DMS 273 (cell line): ENCODE results near the gene EXOC6.

Experiments
- DNase-seq: peaks from one replicate; lab custom pipeline; 2025; ENCODE audit not compliant: unreplicated experiment; lab: John Stamatoyannopoulos, UW

The EXOC6 gene

DNA sequence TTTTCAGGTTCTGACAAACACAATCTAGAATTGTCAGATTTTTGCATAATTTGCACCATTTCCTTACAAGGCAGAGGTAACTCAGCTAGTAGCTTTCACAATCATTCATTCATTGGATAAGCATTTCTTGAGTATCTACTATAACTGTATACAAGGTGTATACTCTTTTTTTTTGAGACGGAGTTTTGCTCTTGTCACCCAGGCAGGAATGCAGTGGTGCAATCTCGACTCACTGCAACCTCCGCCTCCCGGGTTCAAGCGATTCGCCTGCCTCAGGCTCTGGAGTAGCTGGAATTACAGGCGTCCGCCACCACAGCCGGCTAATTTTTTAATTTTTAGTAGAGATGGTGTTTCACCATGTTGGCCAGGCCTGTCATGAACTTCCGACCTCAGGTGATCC is 16.2 kb upstream of the EXOC6 start:
- DNase-seq: no peak

GRCh38 chr10:92832998-92833650 is 15.2 kb upstream of the EXOC6 start:
- DNase-seq: no peak

DNA sequence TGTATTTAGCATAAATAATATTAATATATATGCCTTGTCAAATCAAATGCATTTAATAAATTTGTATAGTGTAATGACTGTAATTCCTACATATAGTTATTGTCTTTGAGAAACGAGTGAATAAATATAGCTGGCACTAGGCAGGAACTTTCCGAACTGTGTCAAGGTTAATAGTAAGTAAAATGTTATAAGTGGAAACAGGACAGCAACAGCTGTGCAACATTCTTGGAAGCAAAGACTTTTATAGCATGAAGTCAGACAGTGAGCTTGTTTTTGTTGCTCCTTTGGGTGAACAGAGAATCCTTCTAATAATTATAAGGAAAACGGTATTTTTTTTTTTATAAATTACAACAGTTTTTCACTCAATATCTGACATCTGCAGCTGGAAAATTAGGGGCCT is 14.0 kb upstream of the EXOC6 start:
- no peak for DNase-seq

DNA sequence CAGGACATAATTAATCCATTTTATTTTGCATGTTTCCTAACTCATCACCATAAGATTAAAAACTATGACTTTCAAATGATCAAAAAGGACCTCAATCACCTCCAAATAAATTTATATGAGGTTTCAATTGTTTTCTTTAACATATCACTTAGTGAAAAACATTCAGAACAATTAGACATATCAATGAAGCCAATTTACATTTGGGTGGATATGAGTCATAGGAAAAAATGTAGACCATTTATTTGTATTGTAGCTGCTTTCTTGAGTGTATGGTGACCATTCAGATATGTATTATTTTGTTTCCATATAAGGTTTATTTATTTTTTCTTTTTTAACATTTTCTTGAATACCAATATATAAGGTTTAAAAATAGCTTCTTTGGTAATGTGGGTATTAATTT is 13.3 kb upstream of the EXOC6 start:
- no peak for DNase-seq

DNA sequence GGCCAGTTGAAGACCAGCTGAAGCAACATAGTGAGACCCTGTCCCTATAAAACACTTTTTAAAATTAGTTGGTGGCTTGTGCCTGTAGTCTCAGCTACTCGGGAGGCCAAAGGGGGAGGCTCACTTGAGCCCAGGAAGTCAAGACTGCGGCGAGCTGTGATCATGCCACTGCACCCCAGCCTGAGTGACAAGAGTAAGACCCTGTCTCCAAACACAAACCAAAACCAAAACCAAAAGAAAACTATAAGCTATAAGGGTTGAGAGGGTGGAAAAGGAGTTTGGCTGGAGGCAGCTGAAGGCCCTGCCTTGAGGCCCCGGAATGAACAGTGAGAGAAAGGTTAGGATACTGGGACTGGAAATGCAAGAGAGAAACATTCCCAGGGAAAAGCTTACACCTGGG is 10.9 kb upstream of the EXOC6 start:
- no peak for DNase-seq

GRCh38 chr10:92839191-92840085 is 8.9 kb upstream of the EXOC6 start:
- DNase-seq: peak; percentile 87

- peak; percentile 2 for DNase-seq
Measured at GRCh38 chr10:92844746-92845145, 3.6 kb upstream of the EXOC6 start.

- no peak for DNase-seq
Measured at GRCh38 chr10:92845921-92846320, 2.4 kb upstream of the EXOC6 start.

GRCh38 chr10:92846344-92846743 is 2.0 kb upstream of the EXOC6 start:
- no peak for DNase-seq

GRCh38 chr10:92846854-92847201 is 1.5 kb upstream of the EXOC6 start:
- DNase-seq: no peak

GRCh38 chr10:92847202-92847864 is 987 bp upstream of the EXOC6 start:
- no peak for DNase-seq

DNA sequence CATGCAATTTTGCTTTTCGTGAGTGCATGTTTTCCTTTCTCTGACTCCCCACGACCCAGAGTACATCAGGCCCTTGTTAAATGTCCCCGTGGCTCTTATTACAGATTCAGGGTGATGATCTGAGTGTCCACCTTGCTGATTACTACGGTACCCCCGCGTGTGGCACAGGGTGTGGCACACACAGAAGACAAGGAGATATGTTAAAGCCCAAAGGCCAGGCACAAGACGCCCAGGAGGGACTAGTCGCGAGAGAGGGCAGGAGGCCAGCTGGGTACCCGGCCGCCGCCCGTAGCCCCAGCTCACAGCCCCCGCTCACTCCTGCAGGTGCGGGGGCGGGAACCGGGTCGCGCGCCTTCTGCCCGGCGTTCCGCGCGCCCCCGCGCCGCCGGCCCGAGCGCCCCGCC is 281 bp upstream of the EXOC6 start:
- DNase-seq: no peak

DNA sequence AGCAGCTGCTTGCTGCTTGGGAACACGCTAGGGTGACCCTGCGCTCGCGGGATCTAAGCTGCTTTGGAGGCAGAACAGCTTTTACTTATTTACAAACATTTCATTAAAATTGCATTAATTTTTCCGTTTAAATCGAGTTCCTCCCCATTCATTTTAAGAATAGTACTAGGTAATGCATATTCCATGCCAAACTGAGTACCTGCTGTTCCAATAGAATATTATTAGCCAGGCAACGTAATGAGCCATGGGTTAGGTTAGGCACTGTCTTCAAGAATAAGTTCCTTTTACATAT is 860 bp downstream of the EXOC6 start:
- DNase-seq: no peak

DNA sequence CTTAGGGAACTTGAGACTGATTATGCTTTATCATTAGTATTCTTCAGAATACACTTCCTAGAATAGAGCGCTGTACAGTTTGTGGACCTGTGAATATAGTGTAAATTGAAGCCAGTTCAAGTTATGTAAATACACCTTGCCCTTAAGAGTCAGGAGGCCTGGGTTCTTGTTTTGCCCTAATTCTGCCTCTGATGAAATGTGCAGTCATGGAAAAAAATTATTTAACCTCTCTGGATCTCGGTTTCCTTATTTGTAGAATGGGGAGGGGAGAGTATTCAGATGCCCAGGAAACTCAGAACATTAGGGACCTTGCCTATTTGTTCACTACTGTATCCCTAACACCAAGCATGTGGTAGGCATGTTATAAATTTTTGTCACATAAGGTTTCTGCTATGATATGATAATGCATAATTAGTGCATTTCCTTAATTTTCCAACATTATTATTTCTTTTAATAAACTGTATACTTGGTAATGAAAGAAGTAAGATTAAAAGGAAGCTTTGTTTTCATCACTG is 1.3 kb downstream of the EXOC6 start:
- peak; percentile 16 for DNase-seq

DNA sequence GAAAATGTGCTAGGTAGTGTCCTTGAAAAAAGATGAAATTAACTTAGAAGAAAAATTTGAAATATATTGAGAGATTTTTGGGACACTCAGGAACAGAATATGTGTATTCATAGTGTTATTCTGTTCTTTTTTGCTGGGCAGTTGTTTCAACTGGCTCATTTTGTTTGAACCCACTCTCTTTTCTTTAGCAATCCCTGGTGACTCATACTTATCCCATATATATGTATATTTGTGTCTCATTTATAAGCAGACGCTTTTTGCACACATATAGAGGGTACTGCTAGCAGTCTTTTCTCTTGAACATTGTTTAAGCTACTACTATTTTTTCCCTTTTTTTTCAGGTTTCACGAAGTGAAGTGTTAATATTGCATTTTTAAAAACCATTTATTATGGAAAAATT is 1.9 kb downstream of the EXOC6 start:
- DNase-seq: no peak

GRCh38 chr10:92851003-92851402 is 2.7 kb downstream of the EXOC6 start:
- no peak for DNase-seq

DNA sequence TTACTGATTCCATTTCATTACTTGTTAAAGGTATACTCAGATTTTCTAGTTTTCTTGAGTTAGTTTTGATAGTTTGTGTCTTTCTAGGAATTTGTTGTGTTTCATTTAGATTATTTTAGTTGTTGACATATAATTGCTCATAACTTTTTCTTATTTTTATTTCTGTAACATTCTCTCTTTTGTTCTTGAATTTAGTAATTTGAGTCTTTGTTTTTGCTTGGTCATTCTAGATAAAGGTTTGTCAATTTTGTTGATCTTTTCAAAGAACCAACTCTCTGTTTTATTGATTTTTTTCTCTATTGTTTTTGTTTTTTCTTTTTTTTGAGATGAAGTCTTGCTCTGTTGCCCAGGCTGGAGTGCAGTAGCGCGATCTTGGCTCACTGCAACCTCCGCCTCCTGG is 7.2 kb downstream of the EXOC6 start:
- no peak for DNase-seq

DNA sequence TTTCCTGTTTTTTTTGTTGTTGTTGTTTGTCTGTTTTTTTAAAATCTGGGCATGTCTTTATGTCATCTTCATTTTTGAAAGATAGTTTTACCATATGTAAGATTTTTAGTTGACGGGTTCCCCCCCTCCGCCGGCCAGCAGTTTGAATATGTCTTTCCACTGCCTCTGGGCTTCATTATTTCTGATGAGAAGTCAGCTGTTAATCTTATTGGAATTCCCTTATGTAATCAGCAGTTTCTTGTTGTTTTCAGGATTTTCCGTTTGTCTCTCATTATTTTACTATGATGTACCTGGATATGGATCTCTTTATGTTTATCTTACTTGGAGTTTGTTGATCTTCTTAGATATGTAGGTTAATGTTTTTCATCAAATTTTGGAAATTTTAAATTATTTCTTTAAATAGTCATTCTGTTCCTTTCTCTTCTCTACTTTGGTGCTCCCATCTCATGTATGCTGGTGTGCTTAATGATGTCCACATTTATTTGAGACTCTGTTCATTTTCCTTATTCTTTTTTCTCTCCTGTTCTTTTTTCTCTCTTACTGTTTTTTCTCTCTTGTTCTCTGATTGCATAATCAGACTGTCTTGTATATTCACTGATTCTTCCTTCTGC is 9.7 kb downstream of the EXOC6 start:
- no peak for DNase-seq

GRCh38 chr10:92867235-92867634 is 18.9 kb downstream of the EXOC6 start:
- no peak for DNase-seq

- DNase-seq: no peak
Measured at GRCh38 chr10:92868036-92868435, 19.7 kb downstream of the EXOC6 start.

- no peak for DNase-seq
Measured at GRCh38 chr10:92868557-92868956, 20.2 kb downstream of the EXOC6 start.

DNA sequence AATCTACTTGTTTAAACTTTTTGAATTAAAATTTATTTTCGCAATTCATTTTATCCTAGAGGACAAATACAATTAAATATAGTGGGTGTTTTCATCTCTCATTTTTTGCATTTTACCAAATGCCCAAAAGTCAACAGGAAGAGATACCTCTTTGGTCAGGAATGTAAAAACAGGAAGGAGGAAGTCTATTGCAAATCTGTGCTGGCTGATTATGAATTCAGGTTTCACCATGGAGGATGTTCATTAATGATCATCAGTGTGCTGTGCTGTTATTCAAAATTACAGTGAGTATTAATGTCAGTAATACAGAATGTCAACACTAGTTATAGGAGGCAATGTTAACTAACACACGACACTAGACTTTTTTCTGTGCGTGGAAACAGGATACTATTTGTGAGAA is 24.7 kb downstream of the EXOC6 start:
- DNase-seq: no peak
